Parathyroid adenoma (tissue), 2 donors: Measurements from ENCODE around the gene RPS6KB2.
"Not testable (repeated sequence)": the region's sequence is repeated elsewhere in the genome, so short reads cannot be mapped to it uniquely, and the experiment has no call there.

Experiments
- H2AFZ ChIP-seq: fragments of 300-600 bp; sonication (generic); one replicate; pipeline ENCODE4 v1.7.0; 2017; ENCODE audit warnings: antibody characterized with exemption, mild to moderate bottlenecking
- H3K27ac ChIP-seq: fragments of 300-600 bp; sonication (generic); one replicate; pipeline ENCODE4 v1.7.0; 2017
- H3K27me3 ChIP-seq: fragments of 300-600 bp; sonication (generic); one replicate; pipeline ENCODE4 v1.7.0; 2017; ENCODE audit warnings: low read length; ENCODE audit not compliant: control insufficient read depth, insufficient read depth
- H3K36me3 ChIP-seq: fragments of 300-600 bp; sonication (generic); one replicate; pipeline ENCODE4 v1.7.0; 2017; ENCODE audit warnings: low read length; ENCODE audit not compliant: control insufficient read depth, insufficient read depth
- H3K4me1 ChIP-seq: fragments of 300-600 bp; sonication (generic); one replicate; pipeline ENCODE4 v1.7.0; 2017; ENCODE audit warnings: control low read depth
- H3K4me2 ChIP-seq: fragments of 300-600 bp; sonication (generic); one replicate; pipeline ENCODE4 v1.7.0; 2017; ENCODE audit warnings: low read length
- H3K4me3 ChIP-seq: fragments of 300-600 bp; sonication (generic); one replicate; pipeline ENCODE4 v1.7.0; 2017; ENCODE audit warnings: low read depth, low read length
- H3K79me2 ChIP-seq: fragments of 300-600 bp; sonication (generic); one replicate; pipeline ENCODE4 v1.7.0; 2017; ENCODE audit warnings: control low read depth
- H3K9ac ChIP-seq: fragments of 300-600 bp; sonication (generic); one replicate; pipeline ENCODE4 v1.7.0; 2017; ENCODE audit warnings: mild to moderate bottlenecking
- H3K9me3 ChIP-seq: fragments of 300-600 bp; sonication (generic); one replicate; pipeline ENCODE4 v1.7.0; 2017; ENCODE audit warnings: low read length; ENCODE audit not compliant: control insufficient read depth
- CTCF ChIP-seq: fragments of 300-600 bp; sonication (generic); IDR thresholded peaks from one replicate; pipeline ENCODE4 v1.7.0; 2017; ENCODE audit warnings: antibody characterized with exemption, mild to moderate bottlenecking
- donor health status: primary hyperparathyroidism.

The RPS6KB2 gene

GRCh38 chr11:67421430-67422031, 6.8 kb upstream of the RPS6KB2 start:
- Histone ChIP-seq H3K9ac (no peak overlapping the region), H3K4me2 (peak overlapping the region; percentile 68), H3K4me1 (peaks cover 16% of the 10 kb centered on the region), H3K27ac (no peak overlapping the region), H3K9me3 (no peaks in the 10 kb centered on the region), H3K36me3 (no peaks in the 10 kb centered on the region), H3K27me3 (no peaks in the 10 kb centered on the region), H3K79me2 (no peaks in the 10 kb centered on the region), H2AFZ (peak overlapping the region; percentile 38), H3K4me3 (no peak overlapping the region)
- TF ChIP-seq CTCF = no peak

GRCh38 chr11:67422891-67423290, 5.4 kb upstream of the RPS6KB2 start:
- Histone ChIP-seq H3K9me3 (no peaks in the 10 kb centered on the region), H3K27ac (no peak overlapping the region), H3K79me2 (no peaks in the 10 kb centered on the region), H3K4me3 (no peak overlapping the region), H3K36me3 (no peaks in the 10 kb centered on the region), H2AFZ (no peak overlapping the region), H3K4me2 (no peak overlapping the region), H3K4me1 (peaks cover 16% of the 10 kb centered on the region), H3K27me3 (no peaks in the 10 kb centered on the region), H3K9ac (no peak overlapping the region)
- TF ChIP-seq CTCF = no peak

- no peak overlapping the region for H3K27ac ChIP-seq
- TF ChIP-seq CTCF = no peak
- H3K4me1 ChIP-seq = peaks cover 16% of the 10 kb centered on the region
- no peaks in the 10 kb centered on the region for H3K9me3 ChIP-seq
- no peak overlapping the region for H3K4me2 ChIP-seq
- no peaks in the 10 kb centered on the region for H3K79me2 ChIP-seq
- H2AFZ ChIP-seq = no peak overlapping the region
- no peaks in the 10 kb centered on the region for H3K36me3 ChIP-seq
- no peak overlapping the region for H3K9ac ChIP-seq
- H3K27me3 ChIP-seq = no peaks in the 10 kb centered on the region
- H3K4me3 ChIP-seq = no peak overlapping the region
These were observed 4.8 kb upstream of the RPS6KB2 start for GRCh38 chr11:67423466-67423865.

GRCh38 chr11:67423891-67424613, 4.2 kb upstream of the RPS6KB2 start:
- no peak overlapping the region for H3K4me2 ChIP-seq
- H3K4me1 ChIP-seq = peaks cover 12% of the 10 kb centered on the region
- no peaks in the 10 kb centered on the region for H3K9me3 ChIP-seq
- no peak overlapping the region for H3K9ac ChIP-seq
- no peaks in the 10 kb centered on the region for H3K36me3 ChIP-seq
- H3K79me2 ChIP-seq = peaks cover 2% of the 10 kb centered on the region
- no peak overlapping the region for H3K27ac ChIP-seq
- H3K27me3 ChIP-seq = no peaks in the 10 kb centered on the region
- no peak for TF ChIP-seq CTCF
- no peak overlapping the region for H3K4me3 ChIP-seq
- no peak overlapping the region for H2AFZ ChIP-seq

- Histone ChIP-seq H2AFZ (peak overlapping the region; percentile 92), H3K4me2 (peak overlapping the region; percentile 79), H3K4me3 (peak overlapping the region; percentile 64)
- not testable (repeated sequence) for H3K36me3 ChIP-seq, H3K9me3 ChIP-seq, H3K27me3 ChIP-seq, H3K27ac ChIP-seq, H3K9ac ChIP-seq, H3K4me1 ChIP-seq, H3K79me2 ChIP-seq
These were observed 882 bp upstream of the RPS6KB2 start for GRCh38 chr11:67427364-67427859.
